Stimulated activated CD4-positive, alpha-beta T cell treated with anti-CD3 and anti-CD28 coated beads, Interleukin-12 subunit alpha, Interleukin-12 subunit beta, amount 100 ng/mL, for 48 hours (primary cell): ENCODE data around the gene EMP3.
"Not testable (repeated sequence)": the region's sequence is repeated elsewhere in the genome, so short reads cannot be mapped to it uniquely, and the experiment has no call there.

Source experiments
- DNase-seq, 3 donors: peaks; one replicate each; pipeline ENCODE4 v3.0.0-alpha.2; 2020; ENCODE audit warnings: low read depth in 2 of 3, low spot score in 1 of 3

Gene EMP3

GRCh38 chr19:48344892-48345291 is 19.5 kb downstream of the EMP3 start:
- DNase-seq = no peak

- DNase-seq = no peak
Measured at GRCh38 chr19:48346191-48346590, 20.8 kb downstream of the EMP3 start.

GRCh38 chr19:48348045-48348444 is 22.7 kb downstream of the EMP3 start:
- no peak for DNase-seq

GRCh38 chr19:48348737-48349136 is 23.4 kb downstream of the EMP3 start:
- DNase-seq = no peak

GRCh38 chr19:48350856-48351255 is 25.5 kb downstream of the EMP3 start:
- no peak for DNase-seq

- peak; percentile 73 to 90 (median 77) for DNase-seq
Measured at GRCh38 chr19:48351341-48351752, 26.0 kb downstream of the EMP3 start.

GRCh38 chr19:48353677-48354076 is 28.3 kb downstream of the EMP3 start:
- DNase-seq = no peak

- no peak for DNase-seq
Measured at GRCh38 chr19:48354332-48354992, 29.1 kb downstream of the EMP3 start.

- DNase-seq = no peak
Measured at GRCh38 chr19:48355365-48355954, 30.1 kb downstream of the EMP3 start.

- no peak for DNase-seq
Measured at GRCh38 chr19:48359123-48359522, 33.8 kb downstream of the EMP3 start.

- no peak for DNase-seq
Measured at GRCh38 chr19:48361912-48362311, 36.6 kb downstream of the EMP3 start.

GRCh38 chr19:48362716-48363499 is 37.6 kb downstream of the EMP3 start:
- DNase-seq = peak; percentile 82 to 90 (median 83)

GRCh38 chr19:48363500-48363809 is 38.1 kb downstream of the EMP3 start:
- no peak for DNase-seq

GRCh38 chr19:48363810-48364597 is 38.7 kb downstream of the EMP3 start, which contains the start of the genes SYNGR4 and TMEM143:
Gene SYNGR4, plus strand, starts transcription at chr19:48364367. Its CDS starts 1,476 bp downstream, at chr19:48365843.
Gene TMEM143, minus strand, starts transcription at chr19:48363940. Its CDS starts 20 bp downstream, at chr19:48363920.
- peak; percentile 95 to 98 (median 96) for DNase-seq

- peak in 2 of 3 donors; percentile 3 to 4 for DNase-seq
Measured at GRCh38 chr19:48364598-48365348, 39.4 kb downstream of the EMP3 start.

GRCh38 chr19:48365602-48366001 is 40.2 kb downstream of the EMP3 start:
- no peak for DNase-seq

- no peak for DNase-seq
Measured at GRCh38 chr19:48367855-48368254, 42.5 kb downstream of the EMP3 start.

- no peak for DNase-seq
Measured at GRCh38 chr19:48368936-48369335, 43.6 kb downstream of the EMP3 start.

- DNase-seq = no peak
Measured at GRCh38 chr19:48370955-48371354, 45.6 kb downstream of the EMP3 start.

- DNase-seq = no peak
Measured at GRCh38 chr19:48371367-48371766, 46.0 kb downstream of the EMP3 start.

- DNase-seq = not testable (repeated sequence)
Measured at GRCh38 chr19:48371771-48372170, 46.4 kb downstream of the EMP3 start.
